Endothelial cell of umbilical vein (primary cell): ENCODE data around the gene ARHGEF35. TPM values are rescaled to one million over a fixed set of nuclear protein-coding genes. Genes with fewer than 3 reads are reported as not detected.
"Not testable (repeated sequence)": the region's sequence is repeated elsewhere in the genome, so short reads cannot be mapped to it uniquely, and the experiment has no call there.

Experiments
- BruUV-seq: library from RNA; stranded (reverse); fragments of 400-500 nt; replicated peaks from 2 replicates; lab custom pipeline; 2021; lab: Mats Ljungman, UMichigan
- CTCF ChIA-PET: fragments of 300-600, 350-600 bp; sonication (Branson Sonifier 250); formaldehyde crosslinking; loops from one replicate; lab custom pipeline; 2021; ENCODE audit warnings: antibody characterized with exemption, inconsistent platforms; lab: Charles Lee
- POLR2A ChIA-PET: fragments of 300-600, 350-600 bp; sonication (Branson Sonifier 250); formaldehyde crosslinking; loops from one replicate; lab custom pipeline; 2021; ENCODE audit warnings: antibody characterized with exemption, inconsistent platforms; lab: Charles Lee
- DNase-seq: peaks from one replicate; pipeline ENCODE4 v3.0.0-alpha.2; 2011; ENCODE audit warnings: low read depth, low spot score
- FAIRE-seq: peaks from 2 replicates; lab custom pipeline; 2011; peaks lifted over from hg19 to GRCh38; lab: Jason Lieb, UNC
- H2AFZ ChIP-seq: 2 replicates; pipeline ENCODE4 v1.6.0; 2012; ENCODE audit warnings: low read depth, low read length, control low read depth, inconsistent platforms
- H3K27ac ChIP-seq: 2 replicates; pipeline ENCODE4 v1.5.1; 2011; ENCODE audit warnings: low read depth, mild to moderate bottlenecking, control low read depth, low read length, moderate library complexity; ENCODE audit not compliant: insufficient read depth
- H3K27me3 ChIP-seq, 2 experiments: 2 replicates each; pipeline versions ENCODE4 v1.6.0 to v1.6.1; 2011; ENCODE audit warnings: low read length in 2 of 2, mixed read lengths in 1 of 2; ENCODE audit not compliant: control insufficient read depth in 2 of 2, insufficient read depth in 2 of 2
- H3K36me3 ChIP-seq, 2 experiments: 2 replicates in 1 of 2; 3 replicates in 1 of 2; pipeline ENCODE4 v1.5.1; 2011; ENCODE audit warnings: low read length in 2 of 2, mild to moderate bottlenecking in 1 of 2, moderate library complexity in 1 of 2; ENCODE audit not compliant: control insufficient read depth in 2 of 2, insufficient read depth in 2 of 2; ENCODE audit errors: extremely low read depth in 1 of 2
- H3K4me1 ChIP-seq: 3 replicates; pipeline ENCODE4 v1.5.1; 2011; ENCODE audit warnings: mild to moderate bottlenecking, low read length; ENCODE audit not compliant: control insufficient read depth, insufficient read depth; ENCODE audit errors: extremely low read depth
- H3K4me2 ChIP-seq: 2 replicates; pipeline ENCODE4 v1.6.1; 2011; ENCODE audit warnings: low read length, control low read depth, mixed read lengths; ENCODE audit not compliant: insufficient read depth
- H3K4me3 ChIP-seq, 3 experiments: fragments of 200-600 bp in 1 of 3; sonication (generic), shearing (Covaris generic) in 1 of 3; replicated peaks in 1 of 3; 2 replicates each; pipeline ENCODE4 v1.5.1; 2011 to 2016; ENCODE audit warnings: control low read depth in 3 of 3, low read length in 3 of 3, mild to moderate bottlenecking in 2 of 3, inconsistent platforms in 1 of 3, low read depth in 1 of 3, moderate library complexity in 1 of 3; ENCODE audit not compliant: insufficient read depth in 1 of 3
- H3K79me2 ChIP-seq: 2 replicates; pipeline ENCODE4 v1.6.0; 2012; ENCODE audit warnings: low read length, inconsistent platforms; ENCODE audit not compliant: control insufficient read depth, insufficient read depth
- H3K9ac ChIP-seq: replicated peaks from 2 replicates; pipeline ENCODE3; 2011; ENCODE audit warnings: low read length, control low read depth; ENCODE audit not compliant: insufficient read depth; ENCODE audit errors: extremely low read depth
- H3K9me1 ChIP-seq: replicated peaks from 3 replicates; pipeline ENCODE4 v1.6.0; 2011; ENCODE audit warnings: mild to moderate bottlenecking, low read length; ENCODE audit not compliant: control insufficient read depth, insufficient read depth; ENCODE audit errors: extremely low read depth
- H3K9me3 ChIP-seq: replicated peaks from 2 replicates; pipeline ENCODE4 v1.5.1; 2012; ENCODE audit warnings: low read length, inconsistent platforms; ENCODE audit not compliant: control insufficient read depth, insufficient read depth
- H4K20me1 ChIP-seq: replicated peaks from 2 replicates; pipeline ENCODE3; 2011; ENCODE audit warnings: mild to moderate bottlenecking, low read length; ENCODE audit not compliant: control insufficient read depth, insufficient read depth; ENCODE audit errors: extremely low read depth
- dilution Hi-C: fragments of 300-500 bp; cut with MboI; formaldehyde crosslinking; loops from one replicate; pipeline ENCODE4 v1.15.0; 2019; ENCODE audit warnings: low sequenced_read_pairs; ENCODE audit not compliant: extremely low pct_ligation_motif_present
- intact Hi-C: fragments of 100-400 bp; cut with micrococcal nuclease; formaldehyde crosslinking; loops from one replicate; pipeline ENCODE4 v1.10.0; 2022
- polyA plus RNA-seq, 4 experiments: library from polyadenylated mRNA; depleted of rRNA in 3 of 4; stranded (reverse) in 3 of 4; unstranded in 1 of 4; fragments of >200 nt; gene quantifications; 2 replicates each; pipeline versions ENCODE4 v1.2.1 to v1.2.3, GENCODE V29; 2011 to 2012; ENCODE audit warnings: missing spikeins in 1 of 4
- total RNA-seq: library from RNA; stranded (reverse); gene quantifications from 2 replicates; pipeline ENCODE4 v1.2.3, GENCODE V29; 2021

Gene ARHGEF35
- total and polyA plus RNA-seq, 2 donors (not counting 3 experiments of a cell fraction or from before 2014, with no cell fraction given): 0.82 TPM; not detected in 1

- CTCF ChIA-PET, FAIRE-seq, H3K9me1 ChIP-seq, H3K27ac ChIP-seq, H3K4me3 ChIP-seq, H2AFZ ChIP-seq, H3K79me2 ChIP-seq, BruUV-seq, POLR2A ChIA-PET, intact Hi-C loops, H3K9ac ChIP-seq, H3K27me3 ChIP-seq, dilution Hi-C loops, H4K20me1 ChIP-seq, H3K4me1 ChIP-seq, H3K9me3 ChIP-seq, H3K4me2 ChIP-seq, H3K36me3 ChIP-seq: not testable (repeated sequence)
- peak; percentile 0 for DNase-seq
Measured at GRCh38 chr7:144238530-144239082, 43.0 kb upstream of the ARHGEF35 start.

GRCh38 chr7:144233039-144233438, 37.4 kb upstream of the ARHGEF35 start:
- H3K9ac ChIP-seq, H3K27me3 ChIP-seq, FAIRE-seq, BruUV-seq, dilution Hi-C loops, H3K27ac ChIP-seq, H3K9me1 ChIP-seq, H3K4me2 ChIP-seq, H3K79me2 ChIP-seq, intact Hi-C loops, H3K4me1 ChIP-seq, H3K4me3 ChIP-seq, H2AFZ ChIP-seq, H3K36me3 ChIP-seq, DNase-seq, CTCF ChIA-PET, H3K9me3 ChIP-seq, H4K20me1 ChIP-seq, POLR2A ChIA-PET: not testable (repeated sequence)

GRCh38 chr7:144231027-144231426, 35.4 kb upstream of the ARHGEF35 start:
- H3K4me2 ChIP-seq, H3K9ac ChIP-seq, H3K9me1 ChIP-seq, H3K27ac ChIP-seq, POLR2A ChIA-PET, dilution Hi-C loops, DNase-seq, CTCF ChIA-PET, H3K9me3 ChIP-seq, H2AFZ ChIP-seq, H3K4me1 ChIP-seq, H3K79me2 ChIP-seq, H4K20me1 ChIP-seq, FAIRE-seq, H3K4me3 ChIP-seq, H3K27me3 ChIP-seq, BruUV-seq, intact Hi-C loops, H3K36me3 ChIP-seq: not testable (repeated sequence)

- CTCF ChIA-PET, FAIRE-seq, POLR2A ChIA-PET, H4K20me1 ChIP-seq, BruUV-seq, H3K4me2 ChIP-seq, H3K4me3 ChIP-seq, H2AFZ ChIP-seq, H3K36me3 ChIP-seq, H3K4me1 ChIP-seq, H3K79me2 ChIP-seq, dilution Hi-C loops, H3K9me1 ChIP-seq, H3K27ac ChIP-seq, DNase-seq, H3K9me3 ChIP-seq, H3K27me3 ChIP-seq, H3K9ac ChIP-seq, intact Hi-C loops: not testable (repeated sequence)
Measured at GRCh38 chr7:144228810-144229209, 33.2 kb upstream of the ARHGEF35 start.
